K562 (cell line): ENCODE results near the gene CAST. TPM values are rescaled to one million over a fixed set of nuclear protein-coding genes. Genes with fewer than 3 reads are reported as not detected.

Source experiments
- E2F4 ChIP-seq: sonication (generic); formaldehyde crosslinking; IDR thresholded peaks from 2 replicates; pipeline ENCODE4 v1.8.0; 2022; ENCODE audit warnings: mild to moderate bottlenecking, low read depth, missing genetic modification reagents
- ETV1 ChIP-seq: fragments of 450-650 bp; conservative IDR thresholded peaks from 2 replicates; pipeline ENCODE4 v1.6.1; 2016; ENCODE audit warnings: missing genetic modification characterization, control low read depth, low read depth, missing compliant biosample characterization
- FOXP1 ChIP-seq: sonication (generic); formaldehyde crosslinking; IDR thresholded peaks from 2 replicates; pipeline ENCODE4 v1.8.0; 2022; ENCODE audit warnings: mild to moderate bottlenecking, missing genetic modification reagents
- GABPB2 ChIP-seq: fragments of 250-450 bp; sonication (Bioruptor Pico); conservative IDR thresholded peaks from 2 replicates; pipeline ENCODE4 v1.5.1; 2021; ENCODE audit warnings: mild to moderate bottlenecking
- HNRNPUL1 ChIP-seq: fragments of 200-400 bp; formaldehyde crosslinking; IDR thresholded peaks from 2 replicates; pipeline ENCODE4 v1.6.1; 2017; ENCODE audit warnings: low read length
- KLF10 ChIP-seq: fragments of 250-450 bp; sonication (Bioruptor Pico); IDR thresholded peaks from 2 replicates; pipeline ENCODE4 v1.6.1; 2021; ENCODE audit warnings: matching md5 sums
- MGA ChIP-seq: fragments of 450-650 bp; IDR thresholded peaks from 2 replicates; pipeline ENCODE4 v1.6.1; 2016; ENCODE audit warnings: mild to moderate bottlenecking, moderate library complexity
- NRF1 ChIP-seq, 2 experiments: fragments of 450-650 bp; IDR thresholded peaks in 1 of 2; conservative IDR thresholded peaks in 1 of 2; 2 replicates each; pipeline ENCODE4 v1.6.1; 2014; ENCODE audit warnings: mild to moderate bottlenecking in 2 of 2
- RBM14 ChIP-seq: fragments of 200-400 bp; formaldehyde crosslinking; IDR thresholded peaks from 2 replicates; pipeline ENCODE4 v1.6.1; 2018; ENCODE audit warnings: low read depth, mild to moderate bottlenecking, low read length, moderate library complexity, borderline replicate concordance; ENCODE audit not compliant: insufficient read depth
- SNIP1 ChIP-seq: fragments of 450-650 bp; IDR thresholded peaks from 2 replicates; pipeline ENCODE4 v1.7.1; 2017; ENCODE audit warnings: low read depth, mild to moderate bottlenecking
- WHSC1 ChIP-seq: IDR thresholded peaks from one replicate; pipeline ENCODE4 v1.6.1; 2012; ENCODE audit warnings: low read length, control low read depth, inconsistent platforms
- ZFX ChIP-seq: sonication (generic); formaldehyde crosslinking; IDR thresholded peaks from 2 replicates; pipeline ENCODE4 v1.8.0; 2022; ENCODE audit warnings: mild to moderate bottlenecking, missing genetic modification reagents, moderate library complexity
- ZNF507 ChIP-seq: conservative IDR thresholded peaks from 2 replicates; pipeline ENCODE4 v1.6.1; 2017; ENCODE audit warnings: missing genetic modification characterization, missing compliant biosample characterization
- ZNF830 ChIP-seq: fragments of 250-450 bp; sonication (Bioruptor Pico); IDR thresholded peaks from 2 replicates; pipeline ENCODE4 v1.5.0; 2021; ENCODE audit warnings: mild to moderate bottlenecking
- polyA plus RNA-seq, 8 experiments: library from polyadenylated mRNA; depleted of rRNA in 4 of 8; stranded (reverse) in 5 of 8; unstranded in 3 of 8; fragments of >200 nt; fragmentation: Nextera tagmentation in 2 of 8; fragmentation: Illumina TruSeq in 1 of 8; extraction: Ambion mirVana in 2 of 8; extraction: Trizol in 1 of 8; gene quantifications; 2 replicates each; pipeline versions ENCODE4 v1.2.1 to v1.2.3, GENCODE V29; 2011 to 2014; ENCODE audit warnings: inconsistent platforms in 1 of 8, missing spikeins in 1 of 8
- total RNA-seq, 7 experiments: library from RNA; depleted of rRNA in 6 of 7; stranded (reverse); fragments of >200 nt in 6 of 7; fragmentation: Illumina TruSeq in 2 of 7; extraction: Trizol in 2 of 7; gene quantifications; 2 replicates each; pipeline versions ENCODE4 v1.2.1 to v1.2.3, GENCODE V29; 2011 to 2021; ENCODE audit warnings: low replicate concordance in 1 of 7
- TF ChIP-seq, protein P1 (sequence below): sonication (generic); formaldehyde crosslinking; IDR thresholded peaks from 2 replicates; pipeline ENCODE4 v1.9.0; 2022; ENCODE audit warnings: mild to moderate bottlenecking, missing genetic modification reagents

Gene CAST
- total and polyA plus RNA-seq, 9 of the 15 experiments (the other 6 are each of a cell fraction or from before 2014, with no cell fraction given): 55.5 to 136 (median 86.1) TPM

GRCh38 chr5:96741891-96742309 lies 79.7 kb downstream of the CAST start (continued):
- no peak; the same call in 1 of the 2 replicates for TF ChIP-seq MGA
- no peak for TF ChIP-seq GABPB2 (CRISPR knock-in tag)
- peak; percentile 54; a peak in 3 of 4 replicates for TF ChIP-seq NRF1 (conservative IDR thresholded peaks at IDR 0.05 in 1 of 2, IDR thresholded peaks at IDR 0.05 in 1 of 2)
- TF ChIP-seq KLF10 (CRISPR knock-in tag): no peak
- TF ChIP-seq E2F4: no peak
- no peak for TF ChIP-seq WHSC1
- TF ChIP-seq SNIP1: no peak
- TF ChIP-seq ZNF507 (tag): no peak
- TF ChIP-seq ZFX (CRISPR knock-in tag): no peak
- TF ChIP-seq ZNF830 (CRISPR knock-in tag): no peak
- TF ChIP-seq FOXP1 (CRISPR knock-in tag): no peak
- TF ChIP-seq, protein P1, sequence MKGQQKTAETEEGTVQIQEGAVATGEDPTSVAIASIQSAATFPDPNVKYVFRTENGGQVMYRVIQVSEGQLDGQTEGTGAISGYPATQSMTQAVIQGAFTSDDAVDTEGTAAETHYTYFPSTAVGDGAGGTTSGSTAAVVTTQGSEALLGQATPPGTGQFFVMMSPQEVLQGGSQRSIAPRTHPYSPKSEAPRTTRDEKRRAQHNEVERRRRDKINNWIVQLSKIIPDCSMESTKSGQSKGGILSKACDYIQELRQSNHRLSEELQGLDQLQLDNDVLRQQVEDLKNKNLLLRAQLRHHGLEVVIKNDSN (CRISPR knock-in tag): no peak
- TF ChIP-seq HNRNPUL1: no peak
- TF ChIP-seq RBM14: no peak
- no peak for TF ChIP-seq ETV1
